BLaER1 (cell line): Measurements from ENCODE around the gene CYB561D2.
A peak's percentile ranks its signal among the peaks of the same experiment; 100 is the strongest.

Experiments
- H3K27ac ChIP-seq: shearing (Covaris generic); formaldehyde crosslinking; 2 replicates; pipeline ENCODE4 v1.8.1; 2022
- H3K27me3 ChIP-seq: shearing (Covaris generic); formaldehyde crosslinking; 2 replicates; pipeline ENCODE4 v1.8.1; 2022
- H3K36me3 ChIP-seq: shearing (Covaris generic); formaldehyde crosslinking; 2 replicates; pipeline ENCODE4 v1.8.1; 2022
- H3K4me1 ChIP-seq: shearing (Covaris generic); formaldehyde crosslinking; 2 replicates; pipeline ENCODE4 v1.8.1; 2022
- H3K4me2 ChIP-seq: shearing (Covaris generic); formaldehyde crosslinking; 2 replicates; pipeline ENCODE4 v1.8.1; 2022
- H3K4me3 ChIP-seq: shearing (Covaris generic); formaldehyde crosslinking; 2 replicates; pipeline ENCODE4 v1.8.1; 2022
- H3K9ac ChIP-seq: shearing (Covaris generic); formaldehyde crosslinking; 2 replicates; pipeline ENCODE4 v1.8.1; 2022
- H3K9me3 ChIP-seq: shearing (Covaris generic); formaldehyde crosslinking; 2 replicates; pipeline ENCODE4 v1.8.1; 2022
- H4K20me1 ChIP-seq: shearing (Covaris generic); formaldehyde crosslinking; 2 replicates; pipeline ENCODE4 v1.8.1; 2022
- Cebpa-rat ChIP-seq: shearing (Covaris generic); IDR thresholded peaks from 2 replicates; pipeline ENCODE4 v1.8.1; 2022

The CYB561D2 gene

DNA sequence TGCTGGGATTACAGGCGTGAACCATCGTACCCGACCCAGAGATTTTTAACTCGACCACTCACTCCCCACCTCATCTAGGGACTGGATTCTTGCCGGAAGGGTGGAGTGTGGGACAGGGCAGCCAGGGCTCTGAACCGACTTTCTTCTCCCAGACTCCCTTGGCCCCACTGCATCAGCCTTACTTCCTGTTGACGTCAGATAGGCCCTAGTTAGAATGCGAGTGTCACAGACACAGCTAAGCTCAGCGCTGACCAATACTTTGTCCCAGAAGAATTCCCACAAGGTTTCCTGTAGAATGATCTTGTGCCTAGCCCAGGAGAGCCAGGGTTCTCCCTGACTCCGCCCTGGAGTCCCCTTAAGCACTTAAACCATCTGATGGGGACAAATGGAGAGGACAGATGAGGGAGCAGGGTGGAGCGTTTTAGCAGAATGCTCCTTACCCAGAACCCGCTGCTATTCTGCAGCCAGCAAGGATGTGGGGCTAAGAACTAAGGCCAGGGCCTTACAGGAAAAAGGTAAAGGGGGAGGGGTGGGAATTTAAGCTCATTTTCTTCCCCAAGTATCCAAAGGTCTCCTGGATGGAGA lies 16.8 kb upstream of the CYB561D2 start:
- Histone ChIP-seq H3K27me3 (no peaks in the 10 kb centered on the region), H3K9me3 (no peaks in the 10 kb centered on the region), H3K27ac (peak overlapping the region; percentile 32; the same call in 1 of the 2 replicates), H3K4me1 (peaks cover 47% of the 10 kb centered on the region), H3K36me3 (peaks cover 72% of the 10 kb centered on the region), H4K20me1 (peaks cover 79% of the 10 kb centered on the region), H3K9ac (peak overlapping the region; percentile 94), H3K4me2 (peak overlapping the region; percentile 95), H3K4me3 (no peak overlapping the region)
- TF ChIP-seq Cebpa-rat: no peak

DNA sequence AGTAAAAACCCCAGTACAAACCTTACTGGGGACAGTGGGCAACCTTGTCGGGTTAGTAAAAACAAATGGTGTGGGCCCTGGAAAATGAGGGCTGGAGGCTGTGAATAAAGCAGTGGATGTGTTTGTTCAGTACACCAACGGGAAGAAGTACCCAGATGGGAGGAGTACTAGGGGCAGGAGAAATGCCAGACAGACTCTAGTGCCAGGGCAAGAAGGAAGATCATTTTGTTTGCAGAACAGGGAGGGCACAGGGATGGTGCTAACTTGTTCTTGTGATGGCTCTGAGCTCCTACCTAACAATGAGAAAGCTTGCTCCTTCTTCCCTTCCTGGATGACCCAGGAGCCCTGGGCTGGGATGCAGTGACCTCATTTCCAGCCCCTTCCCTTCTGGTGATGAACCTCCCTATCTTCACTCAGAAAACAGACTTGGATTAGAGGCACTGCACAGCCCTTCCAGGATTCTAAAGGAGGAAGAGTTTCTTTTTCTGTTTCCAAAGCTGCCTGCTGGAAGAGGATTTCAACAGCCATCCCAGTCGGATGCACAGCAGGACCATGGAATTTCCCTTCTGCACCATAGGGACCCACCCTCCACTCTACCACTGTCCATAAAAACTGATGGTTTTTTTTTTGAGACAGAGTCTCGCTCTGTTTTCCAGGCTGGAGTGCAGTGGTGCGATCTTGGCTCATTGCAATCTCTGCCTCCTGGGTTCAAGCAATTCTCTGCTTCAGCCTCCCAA lies 16.2 kb upstream of the CYB561D2 start:
- Histone ChIP-seq H3K9me3 (no peaks in the 10 kb centered on the region), H3K4me3 (no peak overlapping the region; the same call in 1 of the 2 replicates), H3K27me3 (peaks cover 1% of the 10 kb centered on the region; the same call in 1 of the 2 replicates), H3K36me3 (peaks cover 67% of the 10 kb centered on the region), H4K20me1 (peaks cover 76% of the 10 kb centered on the region), H3K27ac (peak overlapping the region; percentile 32; the same call in 1 of the 2 replicates), H3K4me1 (peaks cover 50% of the 10 kb centered on the region), H3K4me2 (peak overlapping the region; percentile 95), H3K9ac (peak overlapping the region; percentile 94)
- no peak for TF ChIP-seq Cebpa-rat

GRCh38 chr3:50336452-50337174 lies 14.0 kb upstream of the CYB561D2 start:
- Histone ChIP-seq H3K4me3 (peak overlapping the region; percentile 88), H3K27me3 (peaks cover 22% of the 10 kb centered on the region), H3K9ac (peak overlapping the region; percentile 94), H4K20me1 (peaks cover 55% of the 10 kb centered on the region), H3K9me3 (no peaks in the 10 kb centered on the region), H3K36me3 (peaks cover 46% of the 10 kb centered on the region), H3K4me2 (peak overlapping the region; percentile 95), H3K27ac (peak overlapping the region; percentile 97), H3K4me1 (peaks cover 71% of the 10 kb centered on the region)
- no peak for TF ChIP-seq Cebpa-rat

- H3K36me3 ChIP-seq: peaks cover 38% of the 10 kb centered on the region
- H3K27me3 ChIP-seq: peaks cover 25% of the 10 kb centered on the region
- H3K4me1 ChIP-seq: peaks cover 76% of the 10 kb centered on the region
- no peaks in the 10 kb centered on the region for H3K9me3 ChIP-seq
- peak overlapping the region; percentile 95 for H3K4me2 ChIP-seq
- H3K9ac ChIP-seq: peak overlapping the region; percentile 94
- H3K27ac ChIP-seq: peak overlapping the region; percentile 97
- no peak for TF ChIP-seq Cebpa-rat
- peak overlapping the region; percentile 88 for H3K4me3 ChIP-seq
- H4K20me1 ChIP-seq: peaks cover 48% of the 10 kb centered on the region
Observed at GRCh38 chr3:50337175-50337861, 13.3 kb upstream of the CYB561D2 start.

DNA sequence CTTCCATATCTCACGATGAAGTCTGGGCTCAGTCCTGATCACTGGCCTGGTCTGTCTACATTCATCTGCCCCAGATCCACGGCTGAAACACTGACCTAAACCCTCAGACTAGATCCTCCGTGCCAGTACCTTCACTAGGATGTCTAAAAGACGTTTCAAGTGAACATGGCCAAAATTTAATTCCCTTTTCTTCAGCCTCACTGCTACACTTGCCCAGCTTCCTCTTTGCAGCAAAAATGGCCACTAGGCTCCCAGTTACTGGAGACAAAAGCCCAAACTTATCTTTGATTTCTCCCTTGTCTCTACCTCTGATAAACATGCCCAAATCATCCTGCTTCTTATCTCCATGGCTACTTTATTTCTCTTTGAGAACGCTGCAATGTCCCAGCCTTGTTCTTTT lies 11.7 kb upstream of the CYB561D2 start:
- H4K20me1 ChIP-seq: peaks cover 31% of the 10 kb centered on the region
- no peak for TF ChIP-seq Cebpa-rat
- H3K27ac ChIP-seq: peak overlapping the region; percentile 97
- peak overlapping the region; percentile 88 for H3K4me3 ChIP-seq
- peaks cover 79% of the 10 kb centered on the region for H3K4me1 ChIP-seq
- peaks cover 25% of the 10 kb centered on the region for H3K27me3 ChIP-seq
- H3K36me3 ChIP-seq: peaks cover 22% of the 10 kb centered on the region
- H3K4me2 ChIP-seq: peak overlapping the region; percentile 95
- H3K9ac ChIP-seq: peak overlapping the region; percentile 94
- H3K9me3 ChIP-seq: no peaks in the 10 kb centered on the region

GRCh38 chr3:50339485-50340146 lies 11.0 kb upstream of the CYB561D2 start:
- peaks cover 25% of the 10 kb centered on the region for H4K20me1 ChIP-seq
- H3K4me2 ChIP-seq: peak overlapping the region; percentile 95
- peak overlapping the region; percentile 94 for H3K9ac ChIP-seq
- peaks cover 73% of the 10 kb centered on the region for H3K4me1 ChIP-seq
- TF ChIP-seq Cebpa-rat: no peak
- peaks cover 15% of the 10 kb centered on the region for H3K36me3 ChIP-seq
- peaks cover 25% of the 10 kb centered on the region for H3K27me3 ChIP-seq
- peak overlapping the region; percentile 97 for H3K27ac ChIP-seq
- peak overlapping the region; percentile 88 for H3K4me3 ChIP-seq
- no peaks in the 10 kb centered on the region for H3K9me3 ChIP-seq

DNA sequence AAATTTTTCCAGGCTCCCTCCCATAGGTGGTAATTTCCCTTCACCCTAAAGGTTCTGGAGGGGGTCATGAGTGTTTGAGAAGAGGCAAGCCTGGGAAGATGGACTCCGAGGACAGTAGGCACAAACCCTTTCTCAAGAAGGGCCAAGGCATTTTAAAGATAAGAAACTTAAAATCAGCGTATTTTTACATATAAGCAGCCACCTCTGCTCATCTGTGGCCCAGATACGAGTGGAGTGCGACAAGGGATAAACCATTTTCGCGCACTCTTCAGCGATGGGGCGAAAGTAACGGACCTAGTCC lies 10.6 kb upstream of the CYB561D2 start:
- TF ChIP-seq Cebpa-rat: no peak
- Histone ChIP-seq H3K4me2 (peak overlapping the region; percentile 95), H3K9ac (peak overlapping the region; percentile 94), H3K27ac (peak overlapping the region; percentile 97), H3K4me1 (peaks cover 70% of the 10 kb centered on the region), H4K20me1 (peaks cover 20% of the 10 kb centered on the region), H3K36me3 (peaks cover 11% of the 10 kb centered on the region; the same call in 1 of the 2 replicates), H3K27me3 (peaks cover 28% of the 10 kb centered on the region), H3K9me3 (no peaks in the 10 kb centered on the region), H3K4me3 (peak overlapping the region; percentile 88)

GRCh38 chr3:50340448-50341329 lies 10.0 kb upstream of the CYB561D2 start, which contains the start of gene RASSF1:
Gene RASSF1, minus strand, starts transcription at chr3:50340836. Its CDS starts 31 bp downstream, at chr3:50340805.
- no peak for TF ChIP-seq Cebpa-rat
- Histone ChIP-seq H3K36me3 (peaks cover 6% of the 10 kb centered on the region; the same call in 1 of the 2 replicates), H3K4me3 (peak within 1 kb of the TSS; percentile 88), H4K20me1 (peaks cover 14% of the 10 kb centered on the region), H3K9me3 (no peaks in the 10 kb centered on the region), H3K4me2 (peak within 1 kb of the TSS; percentile 95), H3K4me1 (peaks cover 70% of the 10 kb centered on the region), H3K27ac (peak within 1 kb of the TSS; percentile 97), H3K27me3 (peaks cover 34% of the 10 kb centered on the region), H3K9ac (peak within 1 kb of the TSS; percentile 94)
